ENCODE data around the gene DCUN1D2.
"Not testable (repeated sequence)": the region's sequence is repeated elsewhere in the genome, so short reads cannot be mapped to it uniquely, and the experiment has no call there.

DCUN1D2 gene

GRCh38 chr13:113475280-113475679 lies 15.2 kb downstream of the DCUN1D2 start:
- DNase-seq (ENCODE audit: low spot score) (no peak), ATAC-seq (ENCODE audit: low read depth) (no peak)
- H3K4me3 ChIP-seq (ENCODE audit: severe bottlenecking), result no peak overlapping the region
- H3K9me3 ChIP-seq (ENCODE audit: severe bottlenecking), result no peaks in the 10 kb centered on the region
- no peak for TF ChIP-seq CTCF (IDR thresholded peaks at IDR 0.05; ENCODE audit: poor library complexity, severe bottlenecking)
- H3K36me3 ChIP-seq (ENCODE audit: low read depth), result peaks cover 51% of the 10 kb centered on the region
- no peaks in the 10 kb centered on the region for H3K27me3 ChIP-seq (ENCODE audit: insufficient read depth, poor library complexity, severe bottlenecking)
- H3K4me1 ChIP-seq (ENCODE audit: insufficient read depth, poor library complexity, severe bottlenecking), result peaks cover 4% of the 10 kb centered on the region
- no peak overlapping the region for H3K27ac ChIP-seq (ENCODE audit: poor library complexity, severe bottlenecking)

GRCh38 chr13:113474179-113474578 lies 16.3 kb downstream of the DCUN1D2 start:
- H3K27me3 ChIP-seq (ENCODE audit: insufficient read depth, poor library complexity, severe bottlenecking), result no peaks in the 10 kb centered on the region
- H3K4me3 ChIP-seq (ENCODE audit: severe bottlenecking), result no peak overlapping the region
- no peaks in the 10 kb centered on the region for H3K9me3 ChIP-seq (ENCODE audit: severe bottlenecking)
- ATAC-seq (ENCODE audit: low read depth), result no peak
- TF ChIP-seq CTCF (IDR thresholded peaks at IDR 0.05; ENCODE audit: poor library complexity, severe bottlenecking), result no peak
- DNase-seq (ENCODE audit: low spot score), result no peak
- no peak overlapping the region for H3K27ac ChIP-seq (ENCODE audit: poor library complexity, severe bottlenecking)
- H3K36me3 ChIP-seq (ENCODE audit: low read depth), result peaks cover 40% of the 10 kb centered on the region
- H3K4me1 ChIP-seq (ENCODE audit: insufficient read depth, poor library complexity, severe bottlenecking), result peaks cover 4% of the 10 kb centered on the region

GRCh38 chr13:113472355-113473025 lies 18.0 kb downstream of the DCUN1D2 start:
- H3K9me3 ChIP-seq (ENCODE audit: severe bottlenecking), result no peaks in the 10 kb centered on the region
- no peak overlapping the region for H3K27ac ChIP-seq (ENCODE audit: poor library complexity, severe bottlenecking)
- DNase-seq (ENCODE audit: low spot score) (no peak), ATAC-seq (ENCODE audit: low read depth) (no peak)
- no peaks in the 10 kb centered on the region for H3K27me3 ChIP-seq (ENCODE audit: insufficient read depth, poor library complexity, severe bottlenecking)
- TF ChIP-seq CTCF (IDR thresholded peaks at IDR 0.05; ENCODE audit: poor library complexity, severe bottlenecking), result no peak
- H3K4me1 ChIP-seq (ENCODE audit: insufficient read depth, poor library complexity, severe bottlenecking), result peaks cover 4% of the 10 kb centered on the region
- H3K4me3 ChIP-seq (ENCODE audit: severe bottlenecking), result no peak overlapping the region
- H3K36me3 ChIP-seq (ENCODE audit: low read depth), result peaks cover 26% of the 10 kb centered on the region

- no peak for DNase-seq (ENCODE audit: low spot score)
- TF ChIP-seq CTCF (IDR thresholded peaks at IDR 0.05; ENCODE audit: poor library complexity, severe bottlenecking), result no peak
- no peaks in the 10 kb centered on the region for H3K27me3 ChIP-seq (ENCODE audit: insufficient read depth, poor library complexity, severe bottlenecking)
- H3K4me3 ChIP-seq (ENCODE audit: severe bottlenecking), result no peak overlapping the region
- H3K36me3 ChIP-seq (ENCODE audit: low read depth), result peaks cover 28% of the 10 kb centered on the region
- no peak for ATAC-seq (ENCODE audit: low read depth)
- no peak overlapping the region for H3K27ac ChIP-seq (ENCODE audit: poor library complexity, severe bottlenecking)
- no peaks in the 10 kb centered on the region for H3K9me3 ChIP-seq (ENCODE audit: severe bottlenecking)
- H3K4me1 ChIP-seq (ENCODE audit: insufficient read depth, poor library complexity, severe bottlenecking), result peaks cover 4% of the 10 kb centered on the region
Measured at GRCh38 chr13:113471844-113472243, 18.7 kb downstream of the DCUN1D2 start.

- H3K4me1 ChIP-seq (ENCODE audit: insufficient read depth, poor library complexity, severe bottlenecking); H3K4me3 ChIP-seq (ENCODE audit: severe bottlenecking); ATAC-seq (ENCODE audit: low read depth); H3K9me3 ChIP-seq (ENCODE audit: severe bottlenecking); H3K27ac ChIP-seq (ENCODE audit: poor library complexity, severe bottlenecking); H3K27me3 ChIP-seq (ENCODE audit: insufficient read depth, poor library complexity, severe bottlenecking); DNase-seq (ENCODE audit: low spot score): not testable (repeated sequence)
- peaks cover 33% of the 10 kb centered on the region for H3K36me3 ChIP-seq (ENCODE audit: low read depth)
Measured at GRCh38 chr13:113470635-113471163, 19.8 kb downstream of the DCUN1D2 start.
